Left lung (tissue), 10 donors: ENCODE data around the gene PHYHIPL. TPM values are rescaled to one million over a fixed set of nuclear protein-coding genes. Genes with fewer than 3 reads are reported as not detected.
A peak's percentile ranks its signal among the peaks of the same experiment; 100 is the strongest.

Experiments
- ATAC-seq: fragments of 200-7000 bp; cut with Tn5 transposase; one replicate; pipeline ENCODE4 v1.9.1; 2020; ENCODE audit warnings: moderate library complexity
- DNase-seq, 4 donors: peaks; one replicate each; pipeline ENCODE4 v3.0.0-alpha.2; 2013 to 2020
- H3K27ac ChIP-seq, 2 donors: fragments of 200-600 bp; sonication (generic) in 1 of 2; one replicate each; pipeline versions ENCODE4 v1.5.0 to v1.8.0; 2020 to 2021
- H3K27me3 ChIP-seq, 2 donors: fragments of 200-600 bp; sonication (generic) in 1 of 2; one replicate each; pipeline versions ENCODE4 v1.5.0 to v1.8.0; 2020 to 2021
- H3K36me3 ChIP-seq, 2 donors: fragments of 200-600 bp; sonication (generic) in 1 of 2; one replicate each; pipeline versions ENCODE4 v1.5.0 to v1.8.0; 2020 to 2021
- H3K4me1 ChIP-seq, 2 donors: fragments of 200-600 bp; one replicate each; pipeline ENCODE4 v1.8.0; 2021
- H3K4me3 ChIP-seq, 2 donors: fragments of 200-600 bp; sonication (generic) in 1 of 2; one replicate each; pipeline versions ENCODE4 v1.5.0 to v1.8.0; 2020 to 2021; ENCODE audit warnings: mild to moderate bottlenecking in 1 of 2
- H3K9me3 ChIP-seq, 2 donors: fragments of 200-600 bp; sonication (generic) in 1 of 2; one replicate each; pipeline versions ENCODE4 v1.5.0 to v1.8.0; 2020 to 2021
- CTCF ChIP-seq, 2 donors: fragments of 200-600 bp; sonication (generic) in 1 of 2; IDR thresholded peaks; one replicate each; pipeline versions ENCODE4 v1.5.0 to v1.8.0; 2021; ENCODE audit warnings: antibody characterized with exemption in 2 of 2
- intact Hi-C, 2 donors: fragments of 100-400 bp; cut with DNase I; formaldehyde crosslinking; loops; one replicate each; pipeline versions ENCODE4 v1.11.2 to v1.14.2; 2022
- polyA plus RNA-seq, 6 donors: library from polyadenylated mRNA; unstranded; fragments of 120-200 nt; gene quantifications; one replicate each; pipeline ENCODE4 v1.2.1, GENCODE V29; 2013; ENCODE audit not compliant: insufficient read length in 6 of 6
- total RNA-seq, 2 donors: library from RNA; stranded (reverse); fragmentation: NEBNext Ultra II Directional; extraction: Animal tissue kit (Norgen Biotek cat#: 25700); gene quantifications; one replicate each; pipeline ENCODE4 v1.2.1, GENCODE V29; 2021
- donor health status: DM: no; HTN: yes; CAD: no.
- donor health status: DM: no; HTN: no; CAD: no.

PHYHIPL gene
- total and polyA plus RNA-seq, 8 donors: 0.50 to 1.1 (median 0.68) TPM; not detected in 2

GRCh38 chr10:59180689-59181270 is 4.3 kb downstream of the PHYHIPL start:
- intact Hi-C loops: no loop called here
- Histone ChIP-seq H3K9me3 (no peaks in the 10 kb centered on the region), H3K4me3 (no peak overlapping the region), H3K27ac (no peak overlapping the region), H3K36me3 (no peaks in the 10 kb centered on the region), H3K27me3 (peaks cover 19 to 37% of the 10 kb centered on the region in 2 donors), H3K4me1 (peaks cover 0 to 12% of the 10 kb centered on the region in 2 donors)
- TF ChIP-seq CTCF (IDR thresholded peaks at IDR 0.05): no peak
- ATAC-seq: no peak
- no peak for DNase-seq

- ATAC-seq (peak; percentile 71), DNase-seq (peak in 1 of 4 donors; percentile 62)
- no peak overlapping the region for H3K27ac ChIP-seq
Measured at GRCh38 chr10:59181668-59182067, 5.2 kb downstream of the PHYHIPL start.

GRCh38 chr10:59190332-59190731 is 13.9 kb downstream of the PHYHIPL start:
- no peak for DNase-seq
- Histone ChIP-seq H3K9me3 (no peaks in the 10 kb centered on the region), H3K27me3 (no peaks in the 10 kb centered on the region), H3K36me3 (no peaks in the 10 kb centered on the region), H3K27ac (no peak overlapping the region), H3K4me3 (no peak overlapping the region), H3K4me1 (no peaks in the 10 kb centered on the region)
- TF ChIP-seq CTCF (IDR thresholded peaks at IDR 0.05): no peak
- intact Hi-C loops: no loop called here
- ATAC-seq: no peak

More at GRCh38 chr10:59181668-59182067, 5.2 kb downstream of the PHYHIPL start:
- H3K4me1 ChIP-seq: peaks cover 0 to 5% of the 10 kb centered on the region in 2 donors
- TF ChIP-seq CTCF (IDR thresholded peaks at IDR 0.05): peak in 1 of 2 donors; percentile 32
- no peaks in the 10 kb centered on the region for H3K36me3 ChIP-seq
- H3K27me3 ChIP-seq: peaks cover 10 to 28% of the 10 kb centered on the region in 2 donors
- no peak overlapping the region for H3K4me3 ChIP-seq
- intact Hi-C loops: no loop called here
- H3K9me3 ChIP-seq: no peaks in the 10 kb centered on the region

- H3K9me3 ChIP-seq: peaks cover 0 to 2% of the 10 kb centered on the region in 2 donors
- no peak for TF ChIP-seq CTCF (IDR thresholded peaks at IDR 0.05)
- DNase-seq (no peak), ATAC-seq (no peak)
- no peak overlapping the region for H3K4me3 ChIP-seq
- H3K36me3 ChIP-seq: no peaks in the 10 kb centered on the region
- H3K4me1 ChIP-seq: no peaks in the 10 kb centered on the region
- no peak overlapping the region for H3K27ac ChIP-seq
- no peaks in the 10 kb centered on the region for H3K27me3 ChIP-seq
- intact Hi-C loops: no loop called here
Measured at GRCh38 chr10:59206204-59206720, 29.8 kb downstream of the PHYHIPL start.

GRCh38 chr10:59212301-59212798 is 35.9 kb downstream of the PHYHIPL start:
- H3K36me3 ChIP-seq: no peaks in the 10 kb centered on the region
- ATAC-seq (no peak), DNase-seq (peak in 1 of 4 donors; percentile 18)
- peaks cover 0 to 2% of the 10 kb centered on the region in 2 donors for H3K9me3 ChIP-seq
- intact Hi-C loops: no loop called here
- H3K27ac ChIP-seq: no peak overlapping the region
- no peaks in the 10 kb centered on the region for H3K4me1 ChIP-seq
- H3K27me3 ChIP-seq: no peaks in the 10 kb centered on the region
- no peak for TF ChIP-seq CTCF (IDR thresholded peaks at IDR 0.05)
- H3K4me3 ChIP-seq: no peak overlapping the region
